Subcutaneous adipose tissue (tissue), 4 donors: Measurements from ENCODE around the gene SOX2. TPM values are rescaled to one million over a fixed set of nuclear protein-coding genes. Genes with fewer than 3 reads are reported as not detected.

Source experiments
- CTCF ChIP-seq: fragments of 450-650 bp; IDR thresholded peaks from one replicate; pipeline ENCODE4 v1.5.1; 2016; ENCODE audit warnings: low read depth, mild to moderate bottlenecking, control low read depth, antibody characterized with exemption, moderate library complexity
- total RNA-seq, 4 donors: library from RNA; depleted of rRNA; stranded (reverse); fragments of >200 nt; gene quantifications; one replicate each; pipeline ENCODE4 v1.1.0, GENCODE V29; 2016

SOX2 gene
- total RNA-seq, 4 donors from 2014 or later: 0.38 TPM; not detected in 3

- no peak for TF ChIP-seq CTCF
Observed at GRCh38 chr3:181725131-181725731, 13.5 kb downstream of the SOX2 start.

DNA sequence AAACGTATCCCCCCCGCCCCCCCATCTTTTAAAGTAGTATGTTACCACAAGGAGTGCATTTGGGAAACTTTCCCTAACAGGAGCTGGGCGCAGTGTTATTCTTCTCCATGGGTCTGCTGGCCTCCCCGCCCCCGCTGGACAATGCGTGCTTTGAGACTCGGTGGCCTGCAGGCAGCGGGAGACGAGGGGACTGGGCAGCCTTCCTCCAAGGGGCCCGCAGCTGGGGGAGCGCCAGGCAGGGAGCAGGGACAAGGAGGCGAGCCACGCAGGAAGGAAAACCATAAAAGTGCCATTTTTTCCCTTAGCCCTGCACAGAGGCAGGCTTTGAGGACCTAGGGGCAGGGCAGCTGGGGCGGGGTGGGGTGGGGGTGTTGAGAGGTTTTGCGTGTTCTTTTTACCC lies 14.1 kb downstream of the SOX2 start:
- no peak for TF ChIP-seq CTCF

GRCh38 chr3:181726351-181727330 lies 14.9 kb downstream of the SOX2 start:
- no peak for TF ChIP-seq CTCF

GRCh38 chr3:181727341-181728032 lies 15.8 kb downstream of the SOX2 start:
- no peak for TF ChIP-seq CTCF

GRCh38 chr3:181728470-181729340 lies 17.0 kb downstream of the SOX2 start:
- no peak for TF ChIP-seq CTCF

GRCh38 chr3:181729341-181729869 lies 17.7 kb downstream of the SOX2 start:
- TF ChIP-seq CTCF: no peak
